ENCODE measurements around the gene KLRF1. TPM values are rescaled to one million over a fixed set of nuclear protein-coding genes. Genes with fewer than 3 reads are reported as not detected.

The KLRF1 gene
- total RNA-seq, 1 donor from 2014 or later = not detected

DNA sequence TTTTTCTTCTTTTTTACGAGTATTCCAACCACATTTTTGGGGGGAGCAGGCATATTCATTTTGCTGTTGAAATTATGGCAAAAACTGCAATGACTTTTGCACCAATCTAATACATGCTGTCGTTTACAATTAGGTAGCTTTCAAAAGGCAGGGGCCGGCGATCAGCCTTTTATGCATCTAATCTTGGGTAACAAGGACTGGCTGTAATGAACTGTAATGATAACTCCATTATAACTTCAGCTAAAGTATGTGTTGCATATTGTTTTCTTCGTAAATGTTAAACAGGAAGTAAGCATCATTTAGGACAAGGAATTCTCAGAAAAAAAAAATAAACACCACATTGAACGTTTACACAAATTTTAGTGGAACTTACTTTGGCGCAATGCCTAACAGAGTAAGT is 30.3 kb upstream of the KLRF1 start:
- Mint-ChIP-seq H3K36me3 (ENCODE audit: low read depth, unreplicated experiment) (no peaks in the 10 kb centered on the region), H3K4me3 (ENCODE audit: unreplicated experiment) (no peak overlapping the region), H3K27me3 (ENCODE audit: unreplicated experiment) (peaks cover 2% of the 10 kb centered on the region), H3K27ac (ENCODE audit: unreplicated experiment) (no peak overlapping the region), H3K4me1 (ENCODE audit: unreplicated experiment) (peaks cover 3% of the 10 kb centered on the region), H3K9me3 (ENCODE audit: unreplicated experiment) (no peaks in the 10 kb centered on the region)
- TF ChIP-seq, protein P1, sequence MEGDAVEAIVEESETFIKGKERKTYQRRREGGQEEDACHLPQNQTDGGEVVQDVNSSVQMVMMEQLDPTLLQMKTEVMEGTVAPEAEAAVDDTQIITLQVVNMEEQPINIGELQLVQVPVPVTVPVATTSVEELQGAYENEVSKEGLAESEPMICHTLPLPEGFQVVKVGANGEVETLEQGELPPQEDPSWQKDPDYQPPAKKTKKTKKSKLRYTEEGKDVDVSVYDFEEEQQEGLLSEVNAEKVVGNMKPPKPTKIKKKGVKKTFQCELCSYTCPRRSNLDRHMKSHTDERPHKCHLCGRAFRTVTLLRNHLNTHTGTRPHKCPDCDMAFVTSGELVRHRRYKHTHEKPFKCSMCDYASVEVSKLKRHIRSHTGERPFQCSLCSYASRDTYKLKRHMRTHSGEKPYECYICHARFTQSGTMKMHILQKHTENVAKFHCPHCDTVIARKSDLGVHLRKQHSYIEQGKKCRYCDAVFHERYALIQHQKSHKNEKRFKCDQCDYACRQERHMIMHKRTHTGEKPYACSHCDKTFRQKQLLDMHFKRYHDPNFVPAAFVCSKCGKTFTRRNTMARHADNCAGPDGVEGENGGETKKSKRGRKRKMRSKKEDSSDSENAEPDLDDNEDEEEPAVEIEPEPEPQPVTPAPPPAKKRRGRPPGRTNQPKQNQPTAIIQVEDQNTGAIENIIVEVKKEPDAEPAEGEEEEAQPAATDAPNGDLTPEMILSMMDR (IDR thresholded peaks at IDR 0.05; ENCODE audit: unreplicated experiment) = no peak
- DNase-seq (ENCODE audit: low spot score) = no peak

DNA sequence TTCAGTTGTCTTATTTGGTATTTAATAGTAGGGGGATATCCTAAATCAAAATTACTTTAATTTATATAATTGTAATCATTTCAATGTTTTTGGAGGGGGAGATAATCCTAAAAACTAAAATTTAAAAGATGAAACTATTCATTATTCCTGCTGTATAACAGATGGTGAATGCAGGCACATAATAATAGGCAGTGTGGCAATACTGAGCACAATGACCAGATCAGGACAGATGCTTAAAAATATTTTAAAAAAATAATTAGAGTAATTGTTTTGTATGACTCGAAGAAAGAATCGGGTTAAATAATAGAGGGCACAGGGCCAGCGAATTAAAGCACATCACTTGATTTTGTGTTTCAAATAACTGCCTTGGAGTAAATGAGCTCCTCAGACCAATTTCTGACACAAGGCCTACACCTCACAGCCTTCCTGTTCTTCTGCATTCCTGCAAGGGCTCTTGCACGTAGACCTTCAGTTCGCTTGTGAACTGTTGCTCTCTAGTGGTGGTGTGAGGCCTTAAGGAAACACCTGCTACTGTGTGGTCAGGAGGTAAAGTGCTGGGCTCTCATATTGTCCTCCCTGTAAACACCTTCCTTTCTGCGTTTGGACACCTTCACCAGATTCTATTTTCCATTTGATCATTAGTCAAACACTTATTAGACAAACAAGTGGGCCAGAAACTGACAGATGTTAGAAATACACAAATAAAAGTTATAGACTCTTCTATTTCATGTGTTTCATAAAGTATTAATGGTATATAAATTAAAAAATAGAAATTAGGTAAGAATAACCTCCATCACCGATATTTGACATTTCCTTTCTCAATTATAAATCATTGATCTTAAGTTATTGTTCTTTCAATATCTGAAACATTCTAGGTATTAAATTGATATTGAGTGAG is 29.3 kb upstream of the KLRF1 start:
- peak; percentile 54 for DNase-seq (ENCODE audit: low spot score)
- Mint-ChIP-seq H3K9me3 (ENCODE audit: unreplicated experiment) (no peaks in the 10 kb centered on the region), H3K36me3 (ENCODE audit: low read depth, unreplicated experiment) (no peaks in the 10 kb centered on the region), H3K4me1 (ENCODE audit: unreplicated experiment) (peaks cover 3% of the 10 kb centered on the region), H3K4me3 (ENCODE audit: unreplicated experiment) (no peak overlapping the region), H3K27ac (ENCODE audit: unreplicated experiment) (no peak overlapping the region), H3K27me3 (ENCODE audit: unreplicated experiment) (peaks cover 2% of the 10 kb centered on the region)
- TF ChIP-seq, protein P1 (IDR thresholded peaks at IDR 0.05; ENCODE audit: unreplicated experiment) = no peak

- TF ChIP-seq, protein P1 (IDR thresholded peaks at IDR 0.05; ENCODE audit: unreplicated experiment) = no peak
- Mint-ChIP-seq H3K4me3 (ENCODE audit: unreplicated experiment) (no peak overlapping the region), H3K36me3 (ENCODE audit: low read depth, unreplicated experiment) (no peaks in the 10 kb centered on the region), H3K4me1 (ENCODE audit: unreplicated experiment) (peaks cover 3% of the 10 kb centered on the region), H3K9me3 (ENCODE audit: unreplicated experiment) (no peaks in the 10 kb centered on the region), H3K27ac (ENCODE audit: unreplicated experiment) (no peak overlapping the region), H3K27me3 (ENCODE audit: unreplicated experiment) (peaks cover 3% of the 10 kb centered on the region)
- DNase-seq (ENCODE audit: low spot score) = no peak
These were observed 27.3 kb upstream of the KLRF1 start for GRCh38 chr12:9799961-9800360.

- H3K9me3 Mint-ChIP-seq (ENCODE audit: unreplicated experiment) = no peaks in the 10 kb centered on the region
- H3K4me3 Mint-ChIP-seq (ENCODE audit: unreplicated experiment) = no peak overlapping the region
- H3K27me3 Mint-ChIP-seq (ENCODE audit: unreplicated experiment) = peaks cover 3% of the 10 kb centered on the region
- DNase-seq (ENCODE audit: low spot score) = no peak
- H3K4me1 Mint-ChIP-seq (ENCODE audit: unreplicated experiment) = no peaks in the 10 kb centered on the region
- H3K36me3 Mint-ChIP-seq (ENCODE audit: low read depth, unreplicated experiment) = no peaks in the 10 kb centered on the region
- no peak overlapping the region for H3K27ac Mint-ChIP-seq (ENCODE audit: unreplicated experiment)
- TF ChIP-seq, protein P1 (IDR thresholded peaks at IDR 0.05; ENCODE audit: unreplicated experiment) = no peak
These were observed 21.4 kb upstream of the KLRF1 start for GRCh38 chr12:9805883-9806282.

DNA sequence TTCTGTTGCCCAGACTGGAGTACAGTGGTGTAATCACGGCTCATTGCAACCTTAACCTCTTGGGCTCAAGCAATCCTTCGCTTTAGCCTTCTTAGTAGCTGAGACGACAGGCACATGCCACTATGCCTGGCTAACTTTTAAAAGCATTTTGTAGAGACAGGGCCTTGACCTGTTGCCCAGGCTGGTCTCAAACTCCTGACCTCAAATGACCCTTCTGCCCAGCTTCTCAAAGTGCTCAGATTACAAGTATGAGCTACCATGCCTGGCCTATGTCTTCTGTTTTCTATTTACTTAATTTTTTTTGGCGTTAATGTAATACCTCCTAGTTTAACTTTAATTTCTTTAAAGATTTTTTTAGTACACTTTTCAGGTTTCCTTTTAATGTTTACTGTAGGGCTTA is 20.6 kb upstream of the KLRF1 start:
- Mint-ChIP-seq H3K27me3 (ENCODE audit: unreplicated experiment) (peaks cover 3% of the 10 kb centered on the region), H3K4me1 (ENCODE audit: unreplicated experiment) (no peaks in the 10 kb centered on the region), H3K27ac (ENCODE audit: unreplicated experiment) (no peak overlapping the region), H3K36me3 (ENCODE audit: low read depth, unreplicated experiment) (no peaks in the 10 kb centered on the region), H3K9me3 (ENCODE audit: unreplicated experiment) (no peaks in the 10 kb centered on the region), H3K4me3 (ENCODE audit: unreplicated experiment) (no peak overlapping the region)
- no peak for DNase-seq (ENCODE audit: low spot score)
- TF ChIP-seq, protein P1 (IDR thresholded peaks at IDR 0.05; ENCODE audit: unreplicated experiment) = no peak
